Testis (tissue), 2 donors: ENCODE results near the gene PPA1.
"Not testable (repeated sequence)": the region's sequence is repeated elsewhere in the genome, so short reads cannot be mapped to it uniquely, and the experiment has no call there.

Source experiments
- POLR2A ChIP-seq: fragments of 450-650 bp; IDR thresholded peaks from one replicate; pipeline ENCODE4 v1.6.1; 2017; ENCODE audit warnings: antibody characterized with exemption, mild to moderate bottlenecking, moderate library complexity
- TF ChIP-seq, protein P1 (sequence below), 3 experiments: fragments of 450-650 bp in 2 of 3; fragments of 200-600 bp in 1 of 3; sonication (generic) in 1 of 3; IDR thresholded peaks; one replicate each; pipeline ENCODE4 v1.5.1; 2016 to 2019; ENCODE audit warnings: antibody characterized with exemption in 3 of 3, mild to moderate bottlenecking in 2 of 3, moderate library complexity in 1 of 3

DNA sequence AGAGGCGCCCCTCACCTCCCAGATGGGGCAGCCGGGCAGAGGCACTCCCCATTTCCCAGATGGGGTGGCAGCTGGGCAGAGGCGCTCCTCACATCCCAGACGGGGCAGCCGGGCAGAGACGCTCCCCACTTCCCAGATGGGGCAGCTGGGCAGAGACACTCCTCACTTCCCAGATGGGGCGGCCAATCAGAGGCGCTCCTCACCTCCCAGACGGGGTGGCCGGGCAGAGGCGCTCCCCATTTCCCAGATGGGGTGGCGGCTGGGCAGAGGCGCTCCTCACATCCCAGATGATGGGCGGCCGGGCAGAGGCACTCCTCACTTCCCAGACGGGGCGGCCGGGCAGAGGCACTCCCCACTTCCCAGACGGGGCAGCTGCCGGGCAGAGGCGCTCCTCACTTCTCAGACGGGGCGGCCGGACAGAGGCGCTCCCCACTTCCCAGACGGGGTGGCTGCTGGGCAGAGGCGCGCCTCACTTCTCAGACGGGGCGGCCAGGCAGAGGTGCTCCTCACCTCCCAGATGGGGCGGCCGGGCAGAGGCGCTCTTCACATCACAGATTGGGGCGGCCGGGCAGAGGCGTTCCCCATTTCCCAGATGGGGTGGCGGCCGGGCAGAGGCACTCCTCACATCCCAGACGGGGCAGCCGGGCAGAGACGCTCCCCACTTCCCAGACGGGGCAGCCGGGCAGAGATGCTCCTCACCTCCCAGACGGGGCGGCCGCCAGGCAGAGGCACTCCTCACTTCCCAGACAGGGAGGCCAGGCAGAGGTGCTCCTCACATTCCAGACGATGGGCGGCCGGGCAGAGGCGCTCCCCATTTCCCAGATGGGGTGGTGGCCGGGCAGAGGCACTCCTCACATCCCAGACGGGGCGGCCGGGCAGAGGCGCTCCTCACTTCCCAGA, 6.1 kb upstream of the PPA1 start:
- not testable (repeated sequence) for TF ChIP-seq POLR2A
- TF ChIP-seq, protein P1, sequence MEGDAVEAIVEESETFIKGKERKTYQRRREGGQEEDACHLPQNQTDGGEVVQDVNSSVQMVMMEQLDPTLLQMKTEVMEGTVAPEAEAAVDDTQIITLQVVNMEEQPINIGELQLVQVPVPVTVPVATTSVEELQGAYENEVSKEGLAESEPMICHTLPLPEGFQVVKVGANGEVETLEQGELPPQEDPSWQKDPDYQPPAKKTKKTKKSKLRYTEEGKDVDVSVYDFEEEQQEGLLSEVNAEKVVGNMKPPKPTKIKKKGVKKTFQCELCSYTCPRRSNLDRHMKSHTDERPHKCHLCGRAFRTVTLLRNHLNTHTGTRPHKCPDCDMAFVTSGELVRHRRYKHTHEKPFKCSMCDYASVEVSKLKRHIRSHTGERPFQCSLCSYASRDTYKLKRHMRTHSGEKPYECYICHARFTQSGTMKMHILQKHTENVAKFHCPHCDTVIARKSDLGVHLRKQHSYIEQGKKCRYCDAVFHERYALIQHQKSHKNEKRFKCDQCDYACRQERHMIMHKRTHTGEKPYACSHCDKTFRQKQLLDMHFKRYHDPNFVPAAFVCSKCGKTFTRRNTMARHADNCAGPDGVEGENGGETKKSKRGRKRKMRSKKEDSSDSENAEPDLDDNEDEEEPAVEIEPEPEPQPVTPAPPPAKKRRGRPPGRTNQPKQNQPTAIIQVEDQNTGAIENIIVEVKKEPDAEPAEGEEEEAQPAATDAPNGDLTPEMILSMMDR (IDR thresholded peaks at IDR 0.05), result not testable (repeated sequence)
